Measurements from ENCODE around the gene NT5C2. TPM values are rescaled to one million over a fixed set of nuclear protein-coding genes. Genes with fewer than 3 reads are reported as not detected.

The NT5C2 gene
- total RNA-seq, 1 donor from 2014 or later = 89.9 TPM

DNA sequence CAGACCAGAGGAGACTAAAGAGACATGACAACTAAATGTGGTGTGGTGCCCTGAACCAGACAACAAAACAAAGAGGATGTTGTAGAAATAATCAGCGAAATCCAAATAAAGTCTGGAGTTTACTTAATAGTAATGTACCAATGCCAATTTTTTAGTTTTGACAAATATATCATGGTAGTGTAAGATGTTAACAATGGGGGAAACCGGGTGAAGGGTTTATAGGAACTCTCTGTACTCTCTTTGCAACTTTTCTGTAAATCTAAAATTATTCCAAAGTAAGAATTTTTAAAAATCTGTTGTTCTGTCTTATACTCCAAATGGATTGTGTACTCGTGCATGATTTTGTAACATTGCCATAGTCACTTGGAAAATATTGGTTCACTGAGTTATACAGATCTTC lies 145.7 kb downstream of the NT5C2 start:
- intact Hi-C loops (cut with DNase I) = no loop called here
- no peak for DNase-seq (ENCODE audit: low spot score)
- ATAC-seq = no peak

GRCh38 chr10:103045961-103046360 lies 147.1 kb downstream of the NT5C2 start:
- no peak for DNase-seq (ENCODE audit: low spot score)
- ATAC-seq = no peak
- intact Hi-C loops (cut with DNase I) = no loop called here

GRCh38 chr10:103044942-103045489 lies 148.1 kb downstream of the NT5C2 start:
- intact Hi-C loops (cut with DNase I) = no loop called here
- ATAC-seq = no peak
- no peak for DNase-seq (ENCODE audit: low spot score)

GRCh38 chr10:103042908-103043307 lies 150.2 kb downstream of the NT5C2 start:
- DNase-seq (ENCODE audit: low spot score) (no peak), ATAC-seq (no peak)
- intact Hi-C loops (cut with DNase I) = no loop called here

DNA sequence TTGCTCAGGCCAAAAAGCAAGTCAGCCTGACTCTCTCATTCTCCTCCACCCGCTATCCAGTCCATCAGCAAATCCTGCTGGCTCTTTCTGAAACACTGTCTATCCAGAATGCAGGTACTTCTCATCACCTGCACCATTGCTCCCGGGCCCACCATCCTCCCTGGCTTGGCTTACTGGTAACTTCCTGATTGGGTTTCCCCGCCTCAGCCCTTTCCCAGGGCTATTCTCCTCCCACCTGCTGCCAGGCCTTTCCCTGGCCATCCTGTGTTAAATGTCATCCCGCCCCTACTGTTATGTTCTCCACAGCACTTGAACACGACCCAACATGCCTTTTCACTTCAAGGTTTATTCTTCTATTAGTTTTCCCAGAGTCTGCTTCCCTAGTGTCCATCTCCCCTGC lies 150.9 kb downstream of the NT5C2 start:
- no peak for ATAC-seq
- intact Hi-C loops (cut with DNase I) = no loop called here

GRCh38 chr10:103041391-103041790 lies 151.7 kb downstream of the NT5C2 start:
- intact Hi-C loops (cut with DNase I) = no loop called here
- DNase-seq (ENCODE audit: low spot score) (no peak), ATAC-seq (no peak)

More for the DNA sequence above, 150.9 kb downstream of the NT5C2 start:
- DNase-seq (ENCODE audit: low spot score) = no peak

GRCh38 chr10:103040418-103040817 lies 152.7 kb downstream of the NT5C2 start:
- intact Hi-C loops (cut with DNase I) = no loop called here
- no peak for DNase-seq (ENCODE audit: low spot score)

DNA sequence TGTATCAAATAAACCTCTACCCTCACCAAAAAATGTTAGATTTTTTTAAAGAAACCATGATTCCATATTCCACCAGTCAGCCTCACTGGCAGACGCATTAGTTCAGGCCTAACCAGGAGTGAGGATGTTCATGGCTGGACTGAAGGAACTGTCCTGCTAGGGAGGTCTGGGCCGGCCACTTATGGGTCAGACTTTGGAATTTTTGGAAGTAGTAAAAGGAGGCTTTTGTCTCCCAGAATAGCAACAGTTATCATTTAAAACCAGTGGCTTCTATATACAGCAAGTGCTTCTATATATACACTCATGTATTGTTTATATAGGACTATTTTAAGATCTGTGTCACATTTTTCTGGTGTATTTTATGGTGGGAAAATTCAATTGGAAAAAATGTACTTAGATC lies 154.5 kb downstream of the NT5C2 start:
- ATAC-seq (no peak), DNase-seq (ENCODE audit: low spot score) (no peak)
- intact Hi-C loops (cut with DNase I) = no loop called here

More at GRCh38 chr10:103040418-103040817, 152.7 kb downstream of the NT5C2 start:
- no peak for ATAC-seq

Other genes starting within 250 kb of the NT5C2 start
- not detected for gene RPEL1, start 52.6 kb upstream of the NT5C2 start, total RNA-seq
- not detected for gene INA, start 83.9 kb upstream of the NT5C2 start, total RNA-seq
- gene PCGF6, start 157.9 kb upstream of the NT5C2 start, total RNA-seq = 10.2 TPM
- gene TAF5, start 174.7 kb upstream of the NT5C2 start, total RNA-seq = 4.7 TPM
- 195 TPM for gene ATP5MK, start 203.2 kb upstream of the NT5C2 start, total RNA-seq
- 21.0 TPM for gene PDCD11, start 203.4 kb upstream of the NT5C2 start, total RNA-seq